Astrocyte (in vitro differentiated cells and primary cell): ENCODE results near the gene TNFSF8.

Experiments used
- CTCF ChIP-seq: IDR thresholded peaks from 2 replicates; pipeline ENCODE4 v1.5.1; 2011; ENCODE audit warnings: low read depth, mild to moderate bottlenecking, inconsistent platforms, low read length, moderate library complexity; ENCODE audit not compliant: insufficient read depth
- EZH2 ChIP-seq: IDR thresholded peaks from 2 replicates; pipeline ENCODE4 v1.6.1; 2012; ENCODE audit warnings: mild to moderate bottlenecking, low read length, inconsistent platforms; ENCODE audit not compliant: insufficient read depth

- no peak for TF ChIP-seq CTCF
- no peak for TF ChIP-seq EZH2
These were observed 28.4 kb upstream of the TNFSF8 start for GRCh38 chr9:114958844-114959235.
